GM12891 (cell line): ENCODE measurements around the gene HORMAD2.

Source experiments
- PAX5 ChIP-seq: IDR thresholded peaks from 2 replicates; pipeline ENCODE4 v1.6.1; 2011; ENCODE audit warnings: low read length, moderate library complexity, mild to moderate bottlenecking; ENCODE audit not compliant: insufficient read depth, severe bottlenecking
- POLR2A ChIP-seq: IDR thresholded peaks from 2 replicates; pipeline ENCODE4 v1.6.1; 2011; ENCODE audit warnings: low read depth, low read length, control low read depth
- POLR2AphosphoS5 ChIP-seq: IDR thresholded peaks from 2 replicates; pipeline ENCODE4 v1.6.1; 2011; ENCODE audit warnings: low read depth, low read length, control low read depth
- POU2F2 ChIP-seq: IDR thresholded peaks from 2 replicates; pipeline ENCODE4 v1.6.1; 2011; ENCODE audit warnings: low read depth, mild to moderate bottlenecking, control low read depth, low read length, moderate library complexity
- SPI1 ChIP-seq: IDR thresholded peaks from 2 replicates; pipeline ENCODE4 v1.6.1; 2011; ENCODE audit warnings: low read depth, low read length, control low read depth
- TAF1 ChIP-seq: IDR thresholded peaks from 2 replicates; pipeline ENCODE4 v1.6.1; 2011; ENCODE audit warnings: low read depth, low read length, control low read depth

DNA sequence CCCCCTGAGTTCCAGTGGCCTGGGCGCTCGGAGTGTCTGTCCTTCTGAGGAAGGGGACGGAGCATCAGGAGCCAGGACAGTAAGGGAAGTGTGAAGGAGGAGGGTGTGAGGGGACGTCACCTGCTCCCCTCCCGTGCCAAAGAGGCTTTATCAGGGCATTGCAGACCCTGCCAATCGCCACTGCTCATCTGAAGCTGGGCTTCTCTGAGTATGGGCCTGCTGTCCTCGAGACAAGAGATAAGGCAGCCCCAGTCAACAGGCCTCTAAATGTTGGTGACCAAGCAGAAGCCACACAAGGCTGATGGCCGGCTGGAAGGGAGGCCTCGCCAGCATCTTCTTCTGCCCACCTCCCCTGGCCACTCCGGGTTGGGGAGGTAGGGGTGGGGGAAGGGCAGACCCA is 136.4 kb downstream of the HORMAD2 start:
- TF ChIP-seq POLR2AphosphoS5 = no peak
- TF ChIP-seq POLR2A = no peak
- TF ChIP-seq TAF1 = no peak
- no peak for TF ChIP-seq PAX5
- no peak for TF ChIP-seq SPI1
- TF ChIP-seq POU2F2 = no peak
